Kidney tubule cell (primary cell): ENCODE data around the gene BCAS3.
"Not testable (repeated sequence)": the region's sequence is repeated elsewhere in the genome, so short reads cannot be mapped to it uniquely, and the experiment has no call there.

Source experiments
- DNase-seq: peaks from one replicate; pipeline ENCODE4 v3.0.0-alpha.2; 2018; ENCODE audit warnings: low spot score

The BCAS3 gene

GRCh38 chr17:61130330-61130729 lies 452.7 kb downstream of the BCAS3 start:
- no peak for DNase-seq

GRCh38 chr17:61131585-61131984 lies 453.9 kb downstream of the BCAS3 start:
- no peak for DNase-seq

GRCh38 chr17:61132524-61132923 lies 454.9 kb downstream of the BCAS3 start:
- no peak for DNase-seq

DNA sequence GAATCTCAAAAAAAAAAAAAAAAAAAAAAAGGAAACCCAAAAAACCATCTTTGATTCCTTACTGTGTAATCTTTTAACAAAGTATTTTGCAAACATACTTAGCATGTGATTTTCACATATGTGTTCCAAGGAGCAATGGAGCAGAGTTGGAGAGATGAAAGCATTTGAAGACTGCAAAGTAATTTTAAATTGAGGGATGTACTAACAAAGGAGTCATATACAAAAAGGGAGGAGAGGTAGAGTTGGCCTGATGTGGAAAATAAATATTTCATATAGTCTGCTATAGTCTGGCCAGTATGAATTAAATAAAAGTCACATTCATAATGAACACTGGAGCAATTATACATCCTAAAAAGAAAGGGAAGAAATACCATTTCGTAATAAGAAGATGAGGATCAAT lies 456.2 kb downstream of the BCAS3 start:
- DNase-seq = no peak

- no peak for DNase-seq
These were observed 457.0 kb downstream of the BCAS3 start for GRCh38 chr17:61134551-61135235.

GRCh38 chr17:61135782-61136181 lies 458.1 kb downstream of the BCAS3 start:
- no peak for DNase-seq

DNA sequence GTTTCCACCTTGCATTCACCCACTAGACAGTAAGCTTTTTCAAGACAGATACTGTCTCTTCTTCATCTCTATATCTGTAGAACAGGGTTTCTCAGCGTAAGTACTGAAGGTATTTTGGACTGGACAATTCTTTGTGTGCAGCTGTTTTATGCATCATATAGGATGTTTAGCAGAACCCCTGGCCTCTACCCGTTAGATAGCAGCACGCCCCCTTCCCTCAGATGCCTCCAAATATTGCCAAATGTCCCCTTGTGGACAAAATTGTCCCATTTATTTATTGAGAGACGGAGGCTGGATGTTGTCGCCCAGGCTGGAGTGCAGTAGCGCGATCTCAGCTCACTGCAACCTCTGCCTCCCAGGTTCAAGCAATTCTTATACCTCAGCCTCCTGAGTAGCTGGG lies 458.6 kb downstream of the BCAS3 start:
- no peak for DNase-seq

DNA sequence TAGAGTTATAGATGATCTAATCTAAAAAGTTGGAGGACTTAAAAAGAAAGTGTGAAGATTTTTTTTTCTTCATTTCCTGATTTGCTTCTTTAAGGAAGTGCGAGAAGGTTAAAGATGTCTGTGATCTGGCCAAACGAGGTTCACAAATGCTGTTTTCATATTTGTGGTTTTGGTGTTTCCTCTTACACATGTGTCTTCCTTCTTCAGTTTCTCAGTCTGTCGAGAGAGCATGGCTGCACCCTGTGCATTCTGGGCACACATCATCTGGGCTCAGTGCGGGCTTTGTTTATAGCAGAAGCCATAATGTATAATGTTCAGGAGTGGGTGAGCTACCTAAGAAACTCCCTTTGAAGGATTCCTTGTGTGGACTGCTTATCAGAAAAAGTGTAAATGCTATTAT lies 461.6 kb downstream of the BCAS3 start:
- peak; percentile 70 for DNase-seq

DNA sequence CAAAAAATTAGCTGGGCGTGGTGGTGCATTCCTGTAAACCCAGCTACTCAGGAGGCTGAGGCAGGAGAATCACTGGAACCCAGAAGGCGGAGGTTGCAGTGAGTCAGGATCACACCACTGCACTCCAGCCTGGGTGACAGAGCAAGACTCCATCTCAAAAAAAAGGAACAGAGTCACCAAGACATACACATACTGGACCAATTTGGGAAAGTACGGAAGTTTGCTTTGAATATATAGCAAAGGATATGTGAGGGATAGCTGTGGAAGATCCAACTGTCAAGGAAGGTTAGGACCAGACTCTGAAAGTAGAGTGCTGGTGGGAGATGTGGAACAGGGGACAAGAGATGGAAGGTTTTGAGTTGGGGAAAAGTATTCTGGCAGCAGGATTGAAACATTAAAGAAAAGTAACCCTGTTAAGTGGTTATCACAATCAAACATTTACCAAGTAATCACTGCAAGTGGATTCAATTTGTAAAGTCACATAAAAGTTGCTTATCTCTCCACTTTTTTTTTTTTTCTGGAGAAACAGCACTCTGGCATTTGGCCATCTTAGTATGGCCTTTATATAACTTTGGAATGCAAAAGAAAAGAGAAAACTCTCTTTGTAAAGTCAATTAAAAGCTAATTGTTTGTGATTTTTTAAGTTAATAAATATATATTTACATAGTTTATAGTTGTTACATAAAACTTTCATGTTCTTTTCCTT lies 462.6 kb downstream of the BCAS3 start:
- DNase-seq = no peak

DNA sequence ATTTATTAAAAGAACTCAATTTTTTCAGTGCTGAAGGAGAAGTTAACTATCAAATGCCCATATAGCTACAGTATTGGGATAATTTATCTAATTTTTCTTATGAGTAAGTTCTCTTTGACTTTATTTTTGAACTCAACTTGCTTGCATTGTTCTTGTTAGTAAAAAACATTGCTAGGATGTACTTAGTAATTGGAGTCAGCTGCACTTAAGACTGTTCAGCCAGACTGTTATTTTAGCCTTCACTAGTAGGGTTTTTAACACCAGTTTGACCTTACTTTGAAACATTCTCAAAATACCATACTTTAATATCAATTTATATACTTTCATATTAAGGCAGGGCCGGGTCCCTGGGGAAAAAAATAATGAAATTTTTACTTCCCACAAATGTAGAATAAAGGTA lies 465.4 kb downstream of the BCAS3 start:
- DNase-seq = no peak

GRCh38 chr17:61144137-61144536 lies 466.5 kb downstream of the BCAS3 start:
- no peak for DNase-seq

- no peak for DNase-seq
These were observed 467.2 kb downstream of the BCAS3 start for GRCh38 chr17:61144617-61145564.

GRCh38 chr17:61146833-61147232 lies 469.2 kb downstream of the BCAS3 start:
- DNase-seq = not testable (repeated sequence)

DNA sequence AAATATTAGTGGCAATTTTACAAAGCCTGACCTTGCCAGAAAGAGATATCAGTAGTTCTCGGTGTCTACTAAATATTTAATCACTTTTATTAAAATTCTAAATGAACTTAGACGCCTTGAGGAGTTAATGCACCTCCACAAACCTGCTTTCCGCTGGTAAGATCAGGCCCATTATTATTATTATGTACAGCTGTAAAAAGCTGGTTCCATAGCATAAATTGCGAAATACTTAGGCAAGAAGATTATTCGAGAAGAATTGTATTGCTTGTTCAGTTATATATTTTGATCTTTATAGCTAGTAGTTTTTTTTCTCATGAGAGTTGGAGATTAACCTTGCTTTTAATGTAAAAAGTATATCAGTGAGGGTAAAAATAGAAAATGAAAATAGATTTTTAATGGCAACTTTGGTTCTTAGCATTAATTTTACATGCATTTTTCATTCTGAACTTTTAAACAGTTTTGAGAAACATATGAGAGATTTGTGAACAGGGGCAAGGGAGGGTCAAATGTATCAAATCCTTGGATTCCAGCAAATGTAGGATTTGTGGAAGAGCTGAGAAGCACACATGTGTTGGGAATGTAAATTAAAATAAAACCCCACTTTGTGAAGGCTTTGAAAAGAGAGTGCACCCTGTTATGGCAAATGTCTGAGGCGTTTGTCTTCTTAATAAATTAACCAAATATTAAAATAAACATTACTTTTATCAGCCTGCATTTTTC lies 471.6 kb downstream of the BCAS3 start:
- no peak for DNase-seq

GRCh38 chr17:61149862-61150362 lies 472.3 kb downstream of the BCAS3 start:
- DNase-seq = no peak

- DNase-seq = peak; percentile 23
These were observed 473.1 kb downstream of the BCAS3 start for GRCh38 chr17:61150686-61151299.

DNA sequence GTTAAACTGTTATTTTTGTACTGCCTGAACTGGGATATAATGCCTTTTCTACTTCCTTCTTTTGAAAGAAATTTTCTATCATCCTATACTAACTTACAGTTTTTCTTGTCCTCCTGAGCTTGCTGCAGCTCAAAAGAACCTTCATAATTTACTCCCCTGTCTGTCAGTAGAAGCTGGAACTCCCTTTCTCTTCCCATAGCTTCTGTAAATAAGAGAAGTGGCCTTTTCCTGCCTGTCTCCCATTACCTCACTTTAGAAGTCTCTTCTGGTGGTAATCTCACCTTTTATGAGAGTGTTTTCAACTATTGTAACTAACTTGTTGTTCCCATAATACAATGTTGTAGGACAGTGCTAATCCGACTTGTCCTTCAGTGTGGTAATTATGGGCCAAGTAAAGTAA lies 475.2 kb downstream of the BCAS3 start:
- no peak for DNase-seq

DNA sequence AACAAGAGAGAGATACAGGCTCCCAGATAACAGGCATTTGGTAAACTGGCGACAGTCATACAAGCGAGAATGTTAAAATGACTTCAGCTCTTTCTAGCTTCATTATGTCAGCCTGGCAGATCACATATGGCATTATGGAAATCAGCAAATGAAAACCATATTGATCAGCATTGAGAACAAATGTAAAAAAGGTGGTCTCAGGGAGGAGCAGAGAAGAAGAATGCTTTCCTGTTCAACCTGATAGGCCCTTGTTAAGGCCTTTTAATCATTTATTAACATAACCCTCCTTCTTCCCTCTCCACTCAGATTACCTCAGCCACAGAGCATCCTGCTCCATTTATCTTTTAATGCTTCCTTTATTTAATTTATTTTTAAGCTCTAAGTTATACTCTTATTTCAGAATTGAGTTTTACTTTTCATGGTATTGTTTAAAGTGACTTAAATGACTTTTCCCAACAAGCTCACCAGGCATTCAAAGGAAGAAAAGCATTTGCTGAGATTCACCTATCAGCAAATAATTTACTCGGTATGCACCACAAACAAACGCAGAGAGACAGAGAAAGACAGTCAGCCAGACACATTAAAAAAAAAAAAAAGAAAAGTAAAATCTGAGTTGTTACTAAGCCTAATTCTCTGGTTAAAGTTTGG lies 478.1 kb downstream of the BCAS3 start:
- peak; percentile 52 for DNase-seq

- peak; percentile 44 for DNase-seq
These were observed 479.7 kb downstream of the BCAS3 start for GRCh38 chr17:61157246-61157886.

- DNase-seq = no peak
These were observed 480.7 kb downstream of the BCAS3 start for GRCh38 chr17:61158376-61158775.
